ENCODE data around the gene IER5. TPM values are rescaled to one million over a fixed set of nuclear protein-coding genes. Genes with fewer than 3 reads are reported as not detected.

IER5 gene
- total and polyA plus RNA-seq, 4 donors, result 18.6 to 34.5 (median 26.2) TPM

GRCh38 chr1:181101581-181102226 is 13.2 kb downstream of the IER5 start:
- DNase-seq (peak; percentile 50 to 67 (median 57)), ATAC-seq (ENCODE audit: insufficient read depth, low FRiP score) (no peak)
- H3K27me3 ChIP-seq (ENCODE audit: control insufficient read depth in 3 of 3, insufficient read depth in 3 of 3, low read length in 2 of 3), result no peaks in the 10 kb centered on the region
- TF ChIP-seq, protein P1, sequence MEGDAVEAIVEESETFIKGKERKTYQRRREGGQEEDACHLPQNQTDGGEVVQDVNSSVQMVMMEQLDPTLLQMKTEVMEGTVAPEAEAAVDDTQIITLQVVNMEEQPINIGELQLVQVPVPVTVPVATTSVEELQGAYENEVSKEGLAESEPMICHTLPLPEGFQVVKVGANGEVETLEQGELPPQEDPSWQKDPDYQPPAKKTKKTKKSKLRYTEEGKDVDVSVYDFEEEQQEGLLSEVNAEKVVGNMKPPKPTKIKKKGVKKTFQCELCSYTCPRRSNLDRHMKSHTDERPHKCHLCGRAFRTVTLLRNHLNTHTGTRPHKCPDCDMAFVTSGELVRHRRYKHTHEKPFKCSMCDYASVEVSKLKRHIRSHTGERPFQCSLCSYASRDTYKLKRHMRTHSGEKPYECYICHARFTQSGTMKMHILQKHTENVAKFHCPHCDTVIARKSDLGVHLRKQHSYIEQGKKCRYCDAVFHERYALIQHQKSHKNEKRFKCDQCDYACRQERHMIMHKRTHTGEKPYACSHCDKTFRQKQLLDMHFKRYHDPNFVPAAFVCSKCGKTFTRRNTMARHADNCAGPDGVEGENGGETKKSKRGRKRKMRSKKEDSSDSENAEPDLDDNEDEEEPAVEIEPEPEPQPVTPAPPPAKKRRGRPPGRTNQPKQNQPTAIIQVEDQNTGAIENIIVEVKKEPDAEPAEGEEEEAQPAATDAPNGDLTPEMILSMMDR (IDR thresholded peaks at IDR 0.05; ENCODE audit: control extremely low read depth, extremely low read depth), result no peak
- H3K4me3 ChIP-seq, result no peak overlapping the region
- no peaks in the 10 kb centered on the region for H3K36me3 ChIP-seq (ENCODE audit: control insufficient read depth in 4 of 4, insufficient read depth in 4 of 4, low read length in 4 of 4)
- H3K4me1 ChIP-seq (ENCODE audit: control insufficient read depth in 5 of 5, insufficient read depth in 5 of 5, low read length in 5 of 5), result peaks cover 6 to 48% (median 18%) of the 10 kb centered on the region in 5 donors
- 60 to 61% methylated on average over 9 of the region's 9 CpGs for WGBS, 2 donors
- H3K9me3 ChIP-seq (ENCODE audit: control insufficient read depth in 4 of 4, insufficient read depth in 3 of 4, low read length in 3 of 4), result no peaks in the 10 kb centered on the region
- no peak overlapping the region for H3K9ac ChIP-seq (ENCODE audit: insufficient read depth in 1 of 2, low read length in 2 of 2)
- no peak overlapping the region for H3K27ac ChIP-seq (ENCODE audit: low read depth in 1 of 2, low read length in 1 of 2)

- no peak overlapping the region for H3K27ac ChIP-seq (ENCODE audit: low read depth in 1 of 2, low read length in 1 of 2)
- TF ChIP-seq, protein P1 (IDR thresholded peaks at IDR 0.05; ENCODE audit: control extremely low read depth, extremely low read depth), result no peak
- no peaks in the 10 kb centered on the region for H3K27me3 ChIP-seq (ENCODE audit: control insufficient read depth in 3 of 3, insufficient read depth in 3 of 3, low read length in 2 of 3)
- H3K9ac ChIP-seq (ENCODE audit: insufficient read depth in 1 of 2, low read length in 2 of 2), result no peak overlapping the region
- no peak overlapping the region for H3K4me3 ChIP-seq
- DNase-seq, result no peak
- peaks cover 6 to 42% (median 15%) of the 10 kb centered on the region in 5 donors for H3K4me1 ChIP-seq (ENCODE audit: control insufficient read depth in 5 of 5, insufficient read depth in 5 of 5, low read length in 5 of 5)
- ATAC-seq (ENCODE audit: insufficient read depth, low FRiP score), result no peak
- H3K36me3 ChIP-seq (ENCODE audit: control insufficient read depth in 4 of 4, insufficient read depth in 4 of 4, low read length in 4 of 4), result no peaks in the 10 kb centered on the region
- no peaks in the 10 kb centered on the region for H3K9me3 ChIP-seq (ENCODE audit: control insufficient read depth in 4 of 4, insufficient read depth in 3 of 4, low read length in 3 of 4)
Measured at GRCh38 chr1:181102841-181103240, 14.3 kb downstream of the IER5 start.

- TF ChIP-seq, protein P1 (IDR thresholded peaks at IDR 0.05; ENCODE audit: control extremely low read depth, extremely low read depth), result no peak
- WGBS, 2 donors, result 94 to 95% methylated on average over 7 of the region's 7 CpGs
- ATAC-seq (ENCODE audit: insufficient read depth, low FRiP score), result no peak
- no peak for DNase-seq
- Histone ChIP-seq H3K27ac (ENCODE audit: low read depth in 1 of 2, low read length in 1 of 2) (no peak overlapping the region), H3K9me3 (ENCODE audit: control insufficient read depth in 4 of 4, insufficient read depth in 3 of 4, low read length in 3 of 4) (no peaks in the 10 kb centered on the region), H3K4me1 (ENCODE audit: control insufficient read depth in 5 of 5, insufficient read depth in 5 of 5, low read length in 5 of 5) (peaks cover 6 to 42% (median 15%) of the 10 kb centered on the region in 5 donors), H3K36me3 (ENCODE audit: control insufficient read depth in 4 of 4, insufficient read depth in 4 of 4, low read length in 4 of 4) (no peaks in the 10 kb centered on the region), H3K27me3 (ENCODE audit: control insufficient read depth in 3 of 3, insufficient read depth in 3 of 3, low read length in 2 of 3) (no peaks in the 10 kb centered on the region), H3K9ac (ENCODE audit: insufficient read depth in 1 of 2, low read length in 2 of 2) (no peak overlapping the region), H3K4me3 (no peak overlapping the region)
Measured at GRCh38 chr1:181103399-181103798, 14.9 kb downstream of the IER5 start.
